H1 (cell line): ENCODE data around the gene TMEM121B. TPM values are rescaled to one million over a fixed set of nuclear protein-coding genes. Genes with fewer than 3 reads are reported as not detected.

ENCODE experiments used
- CTCF ChIA-PET: fragments of 300-600 bp; sonication (Branson Sonifier 250); formaldehyde crosslinking; loops from one replicate; lab custom pipeline; 2021; ENCODE audit not compliant: partially characterized antibody; lab: Charles Lee
- POLR2A ChIA-PET: fragments of 300-600 bp; sonication (Branson Sonifier 250); formaldehyde crosslinking; loops from one replicate; lab custom pipeline; 2021; ENCODE audit warnings: inconsistent platforms; ENCODE audit not compliant: partially characterized antibody; lab: Charles Lee
- DNase-seq, 2 experiments: peaks; one replicate each; pipeline versions ENCODE4 v3.0.0 to v3.0.0-alpha.2; 2010 to 2022; ENCODE audit warnings: low spot score in 2 of 2, low read depth in 1 of 2, mixed read lengths in 1 of 2
- FAIRE-seq: peaks from 2 replicates; lab custom pipeline; 2011; peaks lifted over from hg19 to GRCh38; lab: Jason Lieb, UNC
- H2AFZ ChIP-seq: 2 replicates; pipeline ENCODE4 v1.8.1; 2012; ENCODE audit warnings: low read length, inconsistent platforms
- H2AK5ac ChIP-seq: 2 replicates; pipeline ENCODE4 v1.6.1; 2013; ENCODE audit warnings: low read depth, low read length
- H2BK120ac ChIP-seq: replicated peaks from 2 replicates; pipeline ENCODE3; 2013; ENCODE audit warnings: low read depth, low read length, inconsistent platforms
- H2BK12ac ChIP-seq: 2 replicates; pipeline ENCODE4 v1.6.1; 2013; ENCODE audit warnings: low read depth, low read length
- H2BK15ac ChIP-seq: 2 replicates; pipeline ENCODE4 v1.6.1; 2013; ENCODE audit warnings: low read length
- H2BK20ac ChIP-seq: 2 replicates; pipeline ENCODE4 v1.6.1; 2013; ENCODE audit warnings: low read length
- H2BK5ac ChIP-seq: 2 replicates; pipeline ENCODE4 v1.6.1; 2013; ENCODE audit warnings: low read depth, low read length
- H3K14ac ChIP-seq: 2 replicates; pipeline ENCODE4 v1.6.1; 2013; ENCODE audit warnings: inconsistent platforms; ENCODE audit not compliant: insufficient read length
- H3K18ac ChIP-seq: 2 replicates; pipeline ENCODE4 v1.6.1; 2013; ENCODE audit warnings: low read length; ENCODE audit errors: extremely low read depth
- H3K23ac ChIP-seq: 2 replicates; pipeline ENCODE4 v1.6.1; 2013; ENCODE audit warnings: inconsistent platforms; ENCODE audit not compliant: insufficient read length
- H3K23me2 ChIP-seq: 2 replicates; pipeline ENCODE4 v1.6.1; 2013; ENCODE audit warnings: low read depth, low read length
- H3K27ac ChIP-seq: 2 replicates; pipeline ENCODE4 v1.6.1; 2011; ENCODE audit warnings: low read depth, low read length, inconsistent platforms
- H3K27me3 ChIP-seq, 4 experiments: replicated peaks in 1 of 4; 1 replicate in 1 of 4; 2 replicates in 3 of 4; pipeline versions ENCODE4 v1.6.1 to v1.8.1; 2011 to 2013; ENCODE audit warnings: low read length in 3 of 4, mild to moderate bottlenecking in 3 of 4, inconsistent platforms in 2 of 4, mixed read lengths in 2 of 4, moderate library complexity in 1 of 4; ENCODE audit not compliant: control insufficient read depth in 3 of 4, insufficient read depth in 3 of 4; ENCODE audit errors: extremely low read depth in 1 of 4
- H3K36me3 ChIP-seq, 4 experiments: 2 replicates each; pipeline versions ENCODE4 v1.6.1 to v1.8.1; 2011 to 2013; ENCODE audit warnings: mild to moderate bottlenecking in 4 of 4, low read length in 3 of 4, moderate library complexity in 2 of 4, control low read depth in 1 of 4, inconsistent platforms in 1 of 4; ENCODE audit not compliant: insufficient read depth in 4 of 4, control insufficient read depth in 2 of 4
- H3K4ac ChIP-seq: replicated peaks from 2 replicates; pipeline ENCODE3; 2013; ENCODE audit warnings: low read length, low read depth, mixed read lengths, inconsistent platforms; ENCODE audit not compliant: insufficient read length
- H3K4me1 ChIP-seq, 4 experiments: replicated peaks in 1 of 4; 1 replicate in 1 of 4; 2 replicates in 3 of 4; pipeline versions ENCODE4 v1.6.1 to v1.8.1; 2011 to 2013; ENCODE audit warnings: low read length in 3 of 4, inconsistent platforms in 2 of 4, mixed read lengths in 1 of 4; ENCODE audit not compliant: insufficient read depth in 4 of 4, control insufficient read depth in 3 of 4
- H3K4me2 ChIP-seq, 2 experiments: 2 replicates each; pipeline versions ENCODE4 v1.6.1 to v1.8.1; 2011 to 2013; ENCODE audit warnings: low read depth in 2 of 2, low read length in 2 of 2, control low read depth in 1 of 2, inconsistent platforms in 1 of 2, mild to moderate bottlenecking in 1 of 2; ENCODE audit not compliant: insufficient read depth in 1 of 2
- H3K4me3 ChIP-seq, 4 experiments: fragments of 200-600, 300-600 bp in 1 of 4; sonication (generic), shearing (Covaris generic), sonication (Bioruptor Twin) in 1 of 4; 2 replicates each; pipeline versions ENCODE4 v1.5.1 to v1.8.1; 2011 to 2016; ENCODE audit warnings: low read length in 4 of 4, low read depth in 3 of 4, control low read depth in 2 of 4, inconsistent platforms in 2 of 4, mild to moderate bottlenecking in 2 of 4, mixed read lengths in 1 of 4, moderate library complexity in 1 of 4; ENCODE audit not compliant: insufficient read depth in 2 of 4; ENCODE audit errors: extremely low read depth in 1 of 4
- H3K56ac ChIP-seq: replicated peaks from 2 replicates; pipeline ENCODE3; 2013; ENCODE audit warnings: low read depth, mild to moderate bottlenecking, mixed read lengths, low read length, inconsistent platforms; ENCODE audit not compliant: insufficient read length
- H3K79me1 ChIP-seq: 2 replicates; pipeline ENCODE4 v1.6.1; 2013; ENCODE audit warnings: low read depth, low read length, control low read depth
- H3K79me2 ChIP-seq, 2 experiments: 2 replicates each; pipeline versions ENCODE4 v1.6.1 to v1.8.1; 2012 to 2013; ENCODE audit warnings: low read length in 2 of 2, mild to moderate bottlenecking in 2 of 2, inconsistent platforms in 1 of 2; ENCODE audit not compliant: insufficient read depth in 2 of 2, control insufficient read depth in 1 of 2
- H3K9ac ChIP-seq, 4 experiments: replicated peaks in 1 of 4; 1 replicate in 1 of 4; 2 replicates in 3 of 4; pipeline versions ENCODE4 v1.6.1 to v1.8.1; 2011 to 2013; ENCODE audit warnings: low read depth in 3 of 4, low read length in 3 of 4, control low read depth in 2 of 4, mild to moderate bottlenecking in 2 of 4, moderate library complexity in 2 of 4, inconsistent platforms in 1 of 4; ENCODE audit errors: extremely low read depth in 1 of 4
- H3K9me3 ChIP-seq, 2 experiments: 2 replicates each; pipeline versions ENCODE4 v1.6.1 to v1.8.1; 2012 to 2013; ENCODE audit warnings: mild to moderate bottlenecking in 2 of 2, moderate library complexity in 2 of 2, control low read depth in 1 of 2, inconsistent platforms in 1 of 2, low read depth in 1 of 2, low read length in 1 of 2, mixed read lengths in 1 of 2; ENCODE audit not compliant: insufficient read depth in 2 of 2
- H4K20me1 ChIP-seq, 2 experiments: replicated peaks in 1 of 2; 2 replicates each; pipeline versions ENCODE3 to v1.8.1; 2011 to 2013; ENCODE audit warnings: inconsistent platforms in 2 of 2, low read length in 2 of 2, mild to moderate bottlenecking in 1 of 2; ENCODE audit not compliant: insufficient read depth in 2 of 2, control insufficient read depth in 1 of 2
- H4K5ac ChIP-seq: 2 replicates; pipeline ENCODE4 v1.6.1; 2013; ENCODE audit warnings: low read length, low read depth, mixed read lengths, inconsistent platforms; ENCODE audit not compliant: insufficient read length
- H4K8ac ChIP-seq: 2 replicates; pipeline ENCODE4 v1.8.0; 2013; ENCODE audit warnings: mild to moderate bottlenecking, moderate library complexity, low read length, inconsistent platforms; ENCODE audit not compliant: insufficient read depth; ENCODE audit errors: extremely low read depth
- H4K91ac ChIP-seq: replicated peaks from 2 replicates; pipeline ENCODE3; 2013; ENCODE audit warnings: low read length, mixed read lengths, inconsistent platforms; ENCODE audit not compliant: insufficient read length
- BRCA1 ChIP-seq: IDR thresholded peaks from 2 replicates; pipeline ENCODE4 v1.6.1; 2012; ENCODE audit warnings: low read depth, low read length, improper control_type of control experiment
- CTCF ChIP-seq, 3 experiments: IDR thresholded peaks; 1 replicate in 2 of 3; 2 replicates in 1 of 3; pipeline versions ENCODE4 v1.5.1 to v1.6.1; 2011; ENCODE audit warnings: low read length in 3 of 3, mild to moderate bottlenecking in 3 of 3, inconsistent platforms in 2 of 3, low read depth in 1 of 3, moderate library complexity in 1 of 3; ENCODE audit not compliant: insufficient read depth in 1 of 3; ENCODE audit errors: control extremely low read depth in 1 of 3
- FOSL1 ChIP-seq: IDR thresholded peaks from 2 replicates; pipeline ENCODE4 v1.6.1; 2011; ENCODE audit warnings: mild to moderate bottlenecking, low read depth, low read length, moderate library complexity; ENCODE audit not compliant: insufficient read depth
- HDAC2 ChIP-seq, 2 experiments: fragments of 300-600 bp in 1 of 2; sonication (generic) in 1 of 2; IDR thresholded peaks; 2 replicates each; pipeline ENCODE4 v1.6.1; 2011 to 2012; ENCODE audit warnings: low read depth in 2 of 2, low read length in 2 of 2, mild to moderate bottlenecking in 2 of 2, moderate library complexity in 2 of 2, borderline replicate concordance in 1 of 2, inconsistent platforms in 1 of 2
- KDM1A ChIP-seq: fragments of 200-600, 300-600 bp; sonication (generic); IDR thresholded peaks from 2 replicates; pipeline ENCODE4 v1.7.1; 2016; ENCODE audit warnings: mild to moderate bottlenecking, low read length, borderline replicate concordance
- KDM4A ChIP-seq: IDR thresholded peaks from one replicate; pipeline ENCODE4 v1.7.1; 2012; ENCODE audit warnings: low read depth, mild to moderate bottlenecking, moderate library complexity, low read length, inconsistent platforms; ENCODE audit not compliant: severe bottlenecking
- NANOG ChIP-seq: IDR thresholded peaks from 2 replicates; pipeline ENCODE4 v1.6.1; 2011; ENCODE audit warnings: low read length, low read depth, mild to moderate bottlenecking, inconsistent platforms; ENCODE audit not compliant: insufficient read depth, poor library complexity, severe bottlenecking
- RNF2 ChIP-seq: fragments of 200-900, 300-1000 bp; sonication (generic); IDR thresholded peaks from 2 replicates; pipeline ENCODE4 v1.7.1; 2016; ENCODE audit warnings: borderline replicate concordance, low read depth, mild to moderate bottlenecking, antibody characterized with exemption, low read length; ENCODE audit not compliant: poor library complexity, severe bottlenecking; ENCODE audit errors: missing control alignments
- SIN3A ChIP-seq, 2 experiments: IDR thresholded peaks in 1 of 2; conservative IDR thresholded peaks in 1 of 2; 2 replicates each; pipeline ENCODE4 v1.6.1; 2011 to 2012; ENCODE audit warnings: low read length in 2 of 2, improper control_type of control experiment in 1 of 2, low read depth in 1 of 2, mild to moderate bottlenecking in 1 of 2
- WGBS, 2 experiments: shearing (Covaris generic) in 1 of 2; methylation state at CpG; one replicate each; pipeline versions ENCODE4 v1.1.6 to v1.1.7; 2013 to 2015; ENCODE audit warnings: low lambda C conversion rate in 2 of 2, mixed read lengths in 2 of 2, inconsistent platforms in 1 of 2, low coverage in 1 of 2, missing lambda C conversion rate in 1 of 2; ENCODE audit not compliant: insufficient replicate concordance in 2 of 2, insufficient coverage in 1 of 2, insufficient read length in 1 of 2; ENCODE audit errors: extremely low coverage in 1 of 2, missing lambda C conversion rate in 1 of 2; 5-methylcytosine and 5-hydroxymethylcytosine counted together
- polyA plus RNA-seq, 7 experiments: library from polyadenylated mRNA; depleted of rRNA in 3 of 7; stranded (reverse) in 5 of 7; unstranded in 2 of 7; fragments of >200 nt in 5 of 7; fragments of 200-250 nt in 2 of 7; gene quantifications; 1 replicate in 5 of 7; 2 replicates in 1 of 7; 4 replicates in 1 of 7; pipeline versions ENCODE4 v1.2.1 to v1.2.3, GENCODE V29; 2011 to 2013; ENCODE audit warnings: missing spikeins in 2 of 7, mixed read lengths in 2 of 7
- total RNA-seq: library from RNA; stranded (reverse); fragmentation: NEBNext Ultra II Directional; extraction: Animal tissue kit (Norgen Biotek cat#: 25700); gene quantifications from 2 replicates; pipeline ENCODE4 v1.2.1, GENCODE V29; 2021

The TMEM121B gene
- total and polyA plus RNA-seq, 2 of the 8 experiments (the other 6 are each of a cell fraction or from before 2014, with no cell fraction given), result 4.3 to 6.9 TPM

- Histone ChIP-seq H3K56ac (no peak overlapping the region), H2AK5ac (no peak overlapping the region), H3K27ac (no peak overlapping the region), H2BK12ac (no peak overlapping the region), H3K79me1 (peaks cover 6% of the 10 kb centered on the region; the same call in 1 of the 2 replicates), H3K79me2 (no peaks in the 10 kb centered on the region; a peak in 1 of 4 replicates), H3K36me3 (no peaks in the 10 kb centered on the region), H3K18ac (no peak overlapping the region), H3K23me2 (no peaks in the 10 kb centered on the region), H3K9ac (no peak overlapping the region), H2BK15ac (no peak overlapping the region), H3K4me3 (no peak overlapping the region), H3K4me1 (0 out of 7 replicates have a peak, but pooled peaks cover 0 to 2% (median 0%) of the 10 kb centered on the region in 4 experiments), H4K91ac (no peak overlapping the region), H2BK120ac (no peak overlapping the region), H4K20me1 (peaks cover 0 to 3% of the 10 kb centered on the region in 2 experiments), H3K23ac (no peak overlapping the region), H2BK5ac (no peak overlapping the region), H3K4ac (no peak overlapping the region), H2BK20ac (no peak overlapping the region), H4K5ac (no peak overlapping the region), H3K27me3 (no peaks in the 10 kb centered on the region), H4K8ac (no peak overlapping the region), H3K4me2 (no peak overlapping the region), H3K14ac (no peak overlapping the region), H3K9me3 (no peaks in the 10 kb centered on the region; a peak in 1 of 4 replicates), H2AFZ (no peak overlapping the region)
- no peak for FAIRE-seq
- 96% methylated on average over 3 of the region's 3 CpGs; no CpG with 5 or more reads in 1 of the 2 experiments for WGBS, 2 experiments
- CTCF ChIA-PET, result interaction anchor here (0.8 to 3.4 kb wide), 4 partner anchors 9 to 24 kb away, joined by 3 to 29 read pairs (median 4); no protein-coding TSS in a partner anchor
- no peak for DNase-seq
- POLR2A ChIA-PET, result interaction anchor here (0.5 to 1.2 kb wide), 4 partner anchors 14 to 1050 kb away, joined by 3 to 4 read pairs (median 4); no protein-coding TSS in a partner anchor
- no peak for TF ChIP-seq KDM4A
- no peak for TF ChIP-seq FOSL1
- no peak for TF ChIP-seq RNF2
- no peak for TF ChIP-seq SIN3A (conservative IDR thresholded peaks at IDR 0.05 in 1 of 2, IDR thresholded peaks at IDR 0.05 in 1 of 2; ENCODE audit: low read depth in 1 of 2, low read length in 2 of 2)
- no peak for TF ChIP-seq CTCF (IDR thresholded peaks at IDR 0.05; ENCODE audit: control extremely low read depth in 1 of 3, insufficient read depth in 1 of 3, low read depth in 1 of 3, low read length in 3 of 3)
- TF ChIP-seq BRCA1, result no peak
- TF ChIP-seq KDM1A, result no peak
- no peak for TF ChIP-seq NANOG
- TF ChIP-seq HDAC2 (IDR thresholded peaks at IDR 0.05; ENCODE audit: borderline replicate concordance in 1 of 2, low read depth in 2 of 2, low read length in 2 of 2), result no peak
These were observed 28.1 kb downstream of the TMEM121B start for GRCh38 chr22:17093081-17093480.
